ENCODE measurements around the gene GRB10.

GRB10 gene

GRCh38 chr7:50793120-50793946 is 10.6 kb upstream of the GRB10 start:
- DNase-seq (ENCODE audit: extremely low read depth, low read depth): no peak
- no peak for TF ChIP-seq CTCF (IDR thresholded peaks at IDR 0.05; ENCODE audit: low read depth, low read length)

GRCh38 chr7:50792342-50793119 is 9.8 kb upstream of the GRB10 start:
- DNase-seq (ENCODE audit: extremely low read depth, low read depth): no peak
- no peak for TF ChIP-seq CTCF (IDR thresholded peaks at IDR 0.05; ENCODE audit: low read depth, low read length)

- TF ChIP-seq CTCF (IDR thresholded peaks at IDR 0.05; ENCODE audit: low read depth, low read length): no peak
- no peak for DNase-seq (ENCODE audit: extremely low read depth, low read depth)
Observed at GRCh38 chr7:50791938-50792341, 9.2 kb upstream of the GRB10 start.

- DNase-seq (ENCODE audit: extremely low read depth, low read depth): no peak
Observed at GRCh38 chr7:50791363-50791937, 8.8 kb upstream of the GRB10 start.

GRCh38 chr7:50790381-50790780 is 7.7 kb upstream of the GRB10 start:
- DNase-seq (ENCODE audit: extremely low read depth, low read depth): no peak
- TF ChIP-seq CTCF (IDR thresholded peaks at IDR 0.05; ENCODE audit: low read depth, low read length): no peak

More at GRCh38 chr7:50791363-50791937, 8.8 kb upstream of the GRB10 start:
- no peak for TF ChIP-seq CTCF (IDR thresholded peaks at IDR 0.05; ENCODE audit: low read depth, low read length)

GRCh38 chr7:50788382-50788781 is 5.7 kb upstream of the GRB10 start:
- no peak for DNase-seq (ENCODE audit: extremely low read depth, low read depth)
- no peak for TF ChIP-seq CTCF (IDR thresholded peaks at IDR 0.05; ENCODE audit: low read depth, low read length)

- TF ChIP-seq CTCF (IDR thresholded peaks at IDR 0.05; ENCODE audit: low read depth, low read length): no peak
- no peak for DNase-seq (ENCODE audit: extremely low read depth, low read depth)
Observed at GRCh38 chr7:50787825-50788224, 5.1 kb upstream of the GRB10 start.

Data from AG09319 (cell line).